Forelimb muscle (tissue), 1 donor: Measurements from ENCODE around the gene XBP1. TPM values are rescaled to one million over a fixed set of nuclear protein-coding genes. Genes with fewer than 3 reads are reported as not detected.

Experiments
- polyA plus RNA-seq: library from polyadenylated mRNA; unstranded; fragments of 120-200 nt; gene quantifications from one replicate; pipeline ENCODE4 v1.2.1, GENCODE V29; 2013; ENCODE audit not compliant: insufficient read length

XBP1 gene
- polyA plus RNA-seq, 1 donor = 63.7 TPM

Other genes with a start within 250 kb of the XBP1 start
- 24.9 TPM for gene TTC28, start 120.7 kb downstream of the XBP1 start, polyA plus RNA-seq
- gene CHEK2, start 58.7 kb downstream of the XBP1 start, polyA plus RNA-seq = 6.9 TPM
- 17.3 TPM for gene HSCB, start 58.5 kb downstream of the XBP1 start, polyA plus RNA-seq
- 23.0 TPM for gene CCDC117, start 27.9 kb downstream of the XBP1 start, polyA plus RNA-seq
- gene ZNRF3, start 83.0 kb upstream of the XBP1 start, polyA plus RNA-seq = 9.7 TPM